ENCODE results near the gene CTAGE9.

The CTAGE9 gene

GRCh38 chr6:131673184-131673583 is 37.6 kb downstream of the CTAGE9 start:
- no peak for DNase-seq (ENCODE audit: low read depth)

- no peak for DNase-seq (ENCODE audit: low read depth)
Observed at GRCh38 chr6:131669891-131670290, 40.9 kb downstream of the CTAGE9 start.

- no peak for DNase-seq (ENCODE audit: low read depth)
Observed at GRCh38 chr6:131663578-131664165, 47.1 kb downstream of the CTAGE9 start.

- DNase-seq (ENCODE audit: low read depth), result no peak
Observed at GRCh38 chr6:131660195-131660594, 50.6 kb downstream of the CTAGE9 start.
